Liver (tissue), 9 donors: ENCODE data around the gene DGCR6. TPM values are rescaled to one million over a fixed set of nuclear protein-coding genes. Genes with fewer than 3 reads are reported as not detected.

Source experiments
- DNase-seq: peaks from one replicate; pipeline ENCODE4 v3.0.0-alpha.2; 2017; ENCODE audit warnings: low spot score
- H3K27ac ChIP-seq, 2 donors: one replicate each; pipeline ENCODE4 v1.7.0; 2013; ENCODE audit warnings: inconsistent platforms in 2 of 2, low read length in 2 of 2, control low read depth in 1 of 2, low read depth in 1 of 2, mild to moderate bottlenecking in 1 of 2
- H3K27me3 ChIP-seq, 4 donors: one replicate each; pipeline versions ENCODE4 v1.6.1 to v1.7.0; 2013; ENCODE audit warnings: low read length in 3 of 4, inconsistent platforms in 1 of 4, mild to moderate bottlenecking in 1 of 4, moderate library complexity in 1 of 4; ENCODE audit not compliant: control insufficient read depth in 4 of 4, insufficient read depth in 4 of 4
- H3K36me3 ChIP-seq, 4 donors: one replicate each; pipeline versions ENCODE4 v1.6.1 to v1.7.0; 2013; ENCODE audit warnings: low read length in 3 of 4, mild to moderate bottlenecking in 3 of 4, low read depth in 1 of 4, moderate library complexity in 1 of 4; ENCODE audit not compliant: control insufficient read depth in 4 of 4, insufficient read depth in 3 of 4
- H3K4me1 ChIP-seq, 4 donors: one replicate each; pipeline versions ENCODE4 v1.6.1 to v1.7.0; 2013; ENCODE audit warnings: low read length in 3 of 4, mild to moderate bottlenecking in 3 of 4, moderate library complexity in 1 of 4; ENCODE audit not compliant: control insufficient read depth in 4 of 4, insufficient read depth in 4 of 4
- H3K4me3 ChIP-seq, 3 donors: one replicate each; pipeline versions ENCODE4 v1.6.1 to v1.7.0; 2013; ENCODE audit warnings: low read length in 3 of 3, control low read depth in 1 of 3, low read depth in 1 of 3, mild to moderate bottlenecking in 1 of 3
- H3K9ac ChIP-seq, 2 donors: one replicate each; pipeline ENCODE4 v1.7.0; 2013; ENCODE audit warnings: low read length in 2 of 2, mild to moderate bottlenecking in 2 of 2, moderate library complexity in 2 of 2, control low read depth in 1 of 2, low read depth in 1 of 2
- H3K9me3 ChIP-seq, 4 donors: one replicate each; pipeline versions ENCODE4 v1.6.1 to v1.7.0; 2013; ENCODE audit warnings: low read length in 3 of 4; ENCODE audit not compliant: control insufficient read depth in 4 of 4
- EGR1 ChIP-seq, 2 donors: IDR thresholded peaks; 2 replicates each; pipeline ENCODE4 v1.6.1; 2016 to 2018; ENCODE audit warnings: antibody characterized with exemption in 2 of 2, low read depth in 2 of 2
- FOXA1 ChIP-seq: IDR thresholded peaks from 2 replicates; pipeline ENCODE4 v1.6.1; 2016; ENCODE audit warnings: antibody characterized with exemption
- FOXA2 ChIP-seq: IDR thresholded peaks from 2 replicates; pipeline ENCODE4 v1.6.1; 2016; ENCODE audit warnings: antibody characterized with exemption
- GABPA ChIP-seq, 2 donors: IDR thresholded peaks in 1 of 2; conservative IDR thresholded peaks in 1 of 2; 2 replicates each; pipeline ENCODE4 v1.6.1; 2016; ENCODE audit warnings: antibody characterized with exemption in 2 of 2, mild to moderate bottlenecking in 1 of 2, moderate library complexity in 1 of 2
- HNF4A ChIP-seq, 2 donors: conservative IDR thresholded peaks; 2 replicates each; pipeline ENCODE4 v1.6.1; 2016; ENCODE audit warnings: antibody characterized with exemption in 2 of 2, mild to moderate bottlenecking in 2 of 2
- HNF4G ChIP-seq: IDR thresholded peaks from 2 replicates; pipeline ENCODE4 v1.6.1; 2016; ENCODE audit warnings: antibody characterized with exemption
- JUND ChIP-seq, 2 donors: IDR thresholded peaks; 2 replicates each; pipeline ENCODE4 v1.6.1; 2016; ENCODE audit warnings: antibody characterized with exemption in 2 of 2
- NR2F2 ChIP-seq: IDR thresholded peaks from 2 replicates; pipeline ENCODE4 v1.6.1; 2016; ENCODE audit warnings: antibody characterized with exemption
- RAD21 ChIP-seq, 2 donors: IDR thresholded peaks; 2 replicates each; pipeline ENCODE4 v1.6.1; 2016; ENCODE audit warnings: antibody characterized with exemption in 2 of 2, mild to moderate bottlenecking in 2 of 2
- RXRA ChIP-seq, 2 donors: IDR thresholded peaks; 2 replicates each; pipeline ENCODE4 v1.6.1; 2017 to 2018; ENCODE audit warnings: antibody characterized with exemption in 2 of 2, mild to moderate bottlenecking in 1 of 2
- SP1 ChIP-seq: IDR thresholded peaks from 2 replicates; pipeline ENCODE4 v1.6.1; 2018; ENCODE audit warnings: antibody characterized with exemption, mild to moderate bottlenecking
- TAF1 ChIP-seq: conservative IDR thresholded peaks from 2 replicates; pipeline ENCODE4 v1.6.1; 2016; ENCODE audit warnings: antibody characterized with exemption, mild to moderate bottlenecking
- YY1 ChIP-seq: IDR thresholded peaks from 2 replicates; pipeline ENCODE4 v1.6.1; 2016; ENCODE audit warnings: antibody characterized with exemption, mild to moderate bottlenecking
- WGBS: extraction: QIAGEN DNeasy Blood & Tissue Kit; methylation state at CpG from one replicate; pipeline ENCODE4 v1.1.7; 2013; 5-methylcytosine and 5-hydroxymethylcytosine counted together
- polyA plus RNA-seq, 2 donors: library from polyadenylated mRNA; stranded (reverse) in 1 of 2; unstranded in 1 of 2; fragments of 200-250 nt in 1 of 2; fragments of >200 nt in 1 of 2; fragmentation: Nextera tagmentation in 1 of 2; extraction: Ambion mirVana in 1 of 2; gene quantifications; one replicate each; pipeline versions ENCODE4 v1.2.1 to v1.2.3, GENCODE V29; 2013 to 2015
- total RNA-seq, 2 donors: library from RNA; depleted of rRNA; stranded (reverse); fragments of >200 nt; gene quantifications; one replicate each; pipeline ENCODE4 v1.2.3, GENCODE V29; 2014
- TF ChIP-seq, protein P1 (sequence below): fragments of 150-350 bp; IDR thresholded peaks from 2 replicates; pipeline ENCODE4 v1.5.1; 2017; ENCODE audit warnings: improper control_type of control experiment, low read depth, low read length; ENCODE audit not compliant: missing input control
- TF ChIP-seq, protein P2 (sequence below): IDR thresholded peaks from 2 replicates; pipeline ENCODE4 v1.6.1; 2016; ENCODE audit warnings: antibody characterized with exemption
- TF ChIP-seq, protein P3 (sequence below): IDR thresholded peaks from 2 replicates; pipeline ENCODE4 v1.6.1; 2016; ENCODE audit warnings: antibody characterized with exemption
- TF ChIP-seq, protein P4 (sequence below): IDR thresholded peaks from 2 replicates; pipeline ENCODE4 v1.6.1; 2016; ENCODE audit warnings: antibody characterized with exemption
- donor health status: healthy.
- donor health status: healthy.
- donor health status: healthy.
- donor health status: healthy.
- donor health status: healthy.

Gene DGCR6
- total and polyA plus RNA-seq, 4 donors: 0.92 to 1.5 (median 1.2) TPM

DNA sequence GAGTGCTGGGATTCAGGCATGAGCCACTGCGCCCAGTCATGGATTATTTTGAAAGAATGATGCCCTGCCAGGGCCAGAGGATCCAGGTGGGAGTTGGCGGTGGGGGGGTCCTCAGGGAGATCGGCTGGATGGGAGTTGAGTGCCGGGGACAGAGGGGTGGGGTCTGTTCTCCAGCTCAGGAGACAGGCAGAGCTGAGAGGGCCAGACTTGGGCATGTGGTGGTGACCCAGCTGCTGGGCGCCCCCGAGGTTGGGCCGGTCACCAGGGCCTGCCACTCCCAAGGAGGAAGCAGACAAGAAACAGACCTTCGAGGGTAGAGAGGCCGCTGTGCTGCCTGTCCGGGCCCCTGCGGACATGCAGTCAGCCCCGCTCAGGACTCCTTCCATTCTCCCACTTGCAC is 41.8 kb downstream of the DGCR6 start:
- Histone ChIP-seq H3K4me1 (peaks cover 2 to 13% (median 7%) of the 10 kb centered on the region in 4 donors), H3K9ac (no peak overlapping the region), H3K36me3 (no peaks in the 10 kb centered on the region), H3K27ac (no peak overlapping the region), H3K9me3 (no peaks in the 10 kb centered on the region), H3K27me3 (no peaks in the 10 kb centered on the region), H3K4me3 (no peak overlapping the region)
- TF ChIP-seq FOXA1 (no peak), GABPA (IDR thresholded peaks at IDR 0.05 in 1 of 2, conservative IDR thresholded peaks at IDR 0.05 in 1 of 2) (no peak)
- TF ChIP-seq, protein P1, sequence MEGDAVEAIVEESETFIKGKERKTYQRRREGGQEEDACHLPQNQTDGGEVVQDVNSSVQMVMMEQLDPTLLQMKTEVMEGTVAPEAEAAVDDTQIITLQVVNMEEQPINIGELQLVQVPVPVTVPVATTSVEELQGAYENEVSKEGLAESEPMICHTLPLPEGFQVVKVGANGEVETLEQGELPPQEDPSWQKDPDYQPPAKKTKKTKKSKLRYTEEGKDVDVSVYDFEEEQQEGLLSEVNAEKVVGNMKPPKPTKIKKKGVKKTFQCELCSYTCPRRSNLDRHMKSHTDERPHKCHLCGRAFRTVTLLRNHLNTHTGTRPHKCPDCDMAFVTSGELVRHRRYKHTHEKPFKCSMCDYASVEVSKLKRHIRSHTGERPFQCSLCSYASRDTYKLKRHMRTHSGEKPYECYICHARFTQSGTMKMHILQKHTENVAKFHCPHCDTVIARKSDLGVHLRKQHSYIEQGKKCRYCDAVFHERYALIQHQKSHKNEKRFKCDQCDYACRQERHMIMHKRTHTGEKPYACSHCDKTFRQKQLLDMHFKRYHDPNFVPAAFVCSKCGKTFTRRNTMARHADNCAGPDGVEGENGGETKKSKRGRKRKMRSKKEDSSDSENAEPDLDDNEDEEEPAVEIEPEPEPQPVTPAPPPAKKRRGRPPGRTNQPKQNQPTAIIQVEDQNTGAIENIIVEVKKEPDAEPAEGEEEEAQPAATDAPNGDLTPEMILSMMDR: no peak
- DNase-seq: no peak
- WGBS: 87% methylated on average over 12 of the region's 12 CpGs

DNA sequence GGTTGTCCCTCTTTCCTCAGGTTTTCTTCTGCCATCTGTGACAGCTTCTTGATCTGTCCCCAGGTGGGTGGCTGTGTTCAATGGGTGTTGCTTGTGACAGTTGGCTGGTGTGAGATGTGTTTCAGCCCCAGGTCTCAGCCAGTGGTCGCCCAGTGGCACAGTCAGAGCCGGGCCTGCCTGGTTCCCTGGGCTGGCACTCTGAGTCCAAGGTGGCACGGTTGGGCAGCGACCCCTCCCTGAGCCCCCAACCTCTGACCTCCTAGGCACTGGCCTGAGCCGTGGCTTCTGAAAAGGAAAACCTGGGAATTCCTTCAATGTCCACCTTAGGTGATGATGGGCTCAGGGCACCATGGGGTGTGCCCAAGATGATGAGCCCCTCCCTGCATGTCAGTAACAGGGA is 44.0 kb downstream of the DGCR6 start:
- Histone ChIP-seq H3K27ac (no peak overlapping the region), H3K36me3 (no peaks in the 10 kb centered on the region), H3K4me1 (peaks cover 2 to 18% (median 10%) of the 10 kb centered on the region in 4 donors), H3K9me3 (no peaks in the 10 kb centered on the region), H3K27me3 (no peaks in the 10 kb centered on the region), H3K4me3 (no peak overlapping the region), H3K9ac (no peak overlapping the region)
- no peak for DNase-seq
- TF ChIP-seq FOXA1 (no peak), EGR1 (IDR thresholded peaks at IDR 0.05; ENCODE audit: low read depth in 2 of 2) (no peak), NR2F2 (no peak), TAF1 (no peak), HNF4G (no peak), RXRA (IDR thresholded peaks at IDR 0.05) (no peak), YY1 (no peak), HNF4A (conservative IDR thresholded peaks at IDR 0.05) (no peak), RAD21 (IDR thresholded peaks at IDR 0.05) (no peak), GABPA (IDR thresholded peaks at IDR 0.05 in 1 of 2, conservative IDR thresholded peaks at IDR 0.05 in 1 of 2) (no peak), JUND (IDR thresholded peaks at IDR 0.05) (no peak), FOXA2 (no peak), SP1 (no peak)
- TF ChIP-seq, protein P1: no peak
- TF ChIP-seq, protein P2, sequence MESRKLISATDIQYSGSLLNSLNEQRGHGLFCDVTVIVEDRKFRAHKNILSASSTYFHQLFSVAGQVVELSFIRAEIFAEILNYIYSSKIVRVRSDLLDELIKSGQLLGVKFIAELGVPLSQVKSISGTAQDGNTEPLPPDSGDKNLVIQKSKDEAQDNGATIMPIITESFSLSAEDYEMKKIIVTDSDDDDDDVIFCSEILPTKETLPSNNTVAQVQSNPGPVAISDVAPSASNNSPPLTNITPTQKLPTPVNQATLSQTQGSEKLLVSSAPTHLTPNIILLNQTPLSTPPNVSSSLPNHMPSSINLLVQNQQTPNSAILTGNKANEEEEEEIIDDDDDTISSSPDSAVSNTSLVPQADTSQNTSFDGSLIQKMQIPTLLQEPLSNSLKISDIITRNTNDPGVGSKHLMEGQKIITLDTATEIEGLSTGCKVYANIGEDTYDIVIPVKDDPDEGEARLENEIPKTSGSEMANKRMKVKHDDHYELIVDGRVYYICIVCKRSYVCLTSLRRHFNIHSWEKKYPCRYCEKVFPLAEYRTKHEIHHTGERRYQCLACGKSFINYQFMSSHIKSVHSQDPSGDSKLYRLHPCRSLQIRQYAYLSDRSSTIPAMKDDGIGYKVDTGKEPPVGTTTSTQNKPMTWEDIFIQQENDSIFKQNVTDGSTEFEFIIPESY: no peak
- TF ChIP-seq, protein P3, sequence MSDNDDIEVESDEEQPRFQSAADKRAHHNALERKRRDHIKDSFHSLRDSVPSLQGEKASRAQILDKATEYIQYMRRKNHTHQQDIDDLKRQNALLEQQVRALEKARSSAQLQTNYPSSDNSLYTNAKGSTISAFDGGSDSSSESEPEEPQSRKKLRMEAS: no peak
- TF ChIP-seq, protein P4, sequence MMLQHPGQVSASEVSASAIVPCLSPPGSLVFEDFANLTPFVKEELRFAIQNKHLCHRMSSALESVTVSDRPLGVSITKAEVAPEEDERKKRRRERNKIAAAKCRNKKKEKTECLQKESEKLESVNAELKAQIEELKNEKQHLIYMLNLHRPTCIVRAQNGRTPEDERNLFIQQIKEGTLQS: no peak
- WGBS: 87% methylated on average over 5 of the region's 5 CpGs
